ENCODE results near the gene G0S2.

DNA sequence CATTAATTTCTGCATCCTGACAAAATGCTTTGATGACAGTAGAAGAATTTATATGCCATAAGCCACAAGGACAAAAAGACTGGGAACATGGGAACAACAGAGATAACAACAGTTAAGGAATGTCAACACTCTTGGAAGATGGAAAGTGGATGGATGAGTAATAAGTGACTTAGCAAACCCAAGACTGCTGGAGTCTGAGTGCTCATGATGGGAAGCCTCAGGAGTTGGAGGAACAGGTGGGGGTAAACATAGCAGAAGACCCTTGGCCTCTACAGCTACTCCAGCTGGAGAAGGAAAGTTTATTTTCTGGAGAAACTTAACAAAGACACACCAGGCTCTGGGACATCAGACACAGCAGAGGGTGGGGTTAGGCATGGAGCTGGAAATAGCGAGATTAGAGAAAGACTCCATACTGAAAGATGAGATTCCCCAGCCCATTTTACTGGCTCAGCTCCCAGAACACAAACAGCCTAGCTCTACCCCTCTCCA is 13.6 kb downstream of the G0S2 start:
- TF ChIP-seq, protein P1, sequence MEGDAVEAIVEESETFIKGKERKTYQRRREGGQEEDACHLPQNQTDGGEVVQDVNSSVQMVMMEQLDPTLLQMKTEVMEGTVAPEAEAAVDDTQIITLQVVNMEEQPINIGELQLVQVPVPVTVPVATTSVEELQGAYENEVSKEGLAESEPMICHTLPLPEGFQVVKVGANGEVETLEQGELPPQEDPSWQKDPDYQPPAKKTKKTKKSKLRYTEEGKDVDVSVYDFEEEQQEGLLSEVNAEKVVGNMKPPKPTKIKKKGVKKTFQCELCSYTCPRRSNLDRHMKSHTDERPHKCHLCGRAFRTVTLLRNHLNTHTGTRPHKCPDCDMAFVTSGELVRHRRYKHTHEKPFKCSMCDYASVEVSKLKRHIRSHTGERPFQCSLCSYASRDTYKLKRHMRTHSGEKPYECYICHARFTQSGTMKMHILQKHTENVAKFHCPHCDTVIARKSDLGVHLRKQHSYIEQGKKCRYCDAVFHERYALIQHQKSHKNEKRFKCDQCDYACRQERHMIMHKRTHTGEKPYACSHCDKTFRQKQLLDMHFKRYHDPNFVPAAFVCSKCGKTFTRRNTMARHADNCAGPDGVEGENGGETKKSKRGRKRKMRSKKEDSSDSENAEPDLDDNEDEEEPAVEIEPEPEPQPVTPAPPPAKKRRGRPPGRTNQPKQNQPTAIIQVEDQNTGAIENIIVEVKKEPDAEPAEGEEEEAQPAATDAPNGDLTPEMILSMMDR (IDR thresholded peaks at IDR 0.05): no peak
- no peak for TF ChIP-seq POLR2A (IDR thresholded peaks at IDR 0.05)
